ENCODE measurements around the gene ETV6.

Gene ETV6

GRCh38 chr12:11694528-11694927 lies 45.1 kb downstream of the ETV6 start:
- DNase-seq (ENCODE audit: low spot score) = no peak

DNA sequence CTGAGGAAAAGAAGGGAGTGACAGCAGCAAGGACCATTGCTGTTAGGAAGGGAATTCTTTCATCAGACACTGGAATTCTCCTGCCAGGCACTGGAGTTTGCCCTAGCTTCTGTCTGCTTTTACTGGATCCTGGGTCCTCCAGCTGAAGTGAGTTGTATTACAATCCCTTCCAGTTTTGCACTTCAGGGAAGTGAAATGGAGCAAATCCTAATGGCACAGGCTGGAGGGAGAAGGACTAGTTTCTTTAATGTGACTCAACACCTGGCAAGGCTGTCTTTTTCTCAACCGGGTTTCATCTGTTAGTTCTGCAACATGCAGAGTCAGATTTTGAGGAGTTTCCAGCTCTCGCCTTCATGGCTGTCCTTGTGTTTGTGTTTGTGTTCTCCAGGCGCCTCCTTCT lies 45.8 kb downstream of the ETV6 start:
- DNase-seq (ENCODE audit: low spot score) = peak; percentile 75

DNA sequence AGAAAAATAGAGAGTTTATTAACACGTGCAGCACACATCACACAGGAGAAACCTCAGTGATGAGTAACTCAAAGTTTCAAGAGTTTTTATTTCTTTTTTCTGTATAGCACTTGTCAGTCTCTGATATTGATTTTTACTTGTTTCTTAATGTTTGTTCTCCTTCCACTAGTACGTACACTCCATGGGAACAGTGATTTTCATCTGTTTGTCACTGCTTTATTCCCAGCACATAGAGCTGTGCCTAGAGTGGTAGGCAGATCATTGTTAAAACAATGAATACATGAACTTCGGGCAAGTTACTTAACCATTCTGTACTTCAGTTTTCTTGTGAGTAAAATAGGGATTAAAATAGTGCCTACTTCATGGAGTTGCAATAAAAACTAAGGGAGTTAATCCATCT lies 46.6 kb downstream of the ETV6 start:
- DNase-seq (ENCODE audit: low spot score) = no peak

- DNase-seq (ENCODE audit: low spot score) = no peak
These were observed 47.7 kb downstream of the ETV6 start for GRCh38 chr12:11697131-11697530.

DNA sequence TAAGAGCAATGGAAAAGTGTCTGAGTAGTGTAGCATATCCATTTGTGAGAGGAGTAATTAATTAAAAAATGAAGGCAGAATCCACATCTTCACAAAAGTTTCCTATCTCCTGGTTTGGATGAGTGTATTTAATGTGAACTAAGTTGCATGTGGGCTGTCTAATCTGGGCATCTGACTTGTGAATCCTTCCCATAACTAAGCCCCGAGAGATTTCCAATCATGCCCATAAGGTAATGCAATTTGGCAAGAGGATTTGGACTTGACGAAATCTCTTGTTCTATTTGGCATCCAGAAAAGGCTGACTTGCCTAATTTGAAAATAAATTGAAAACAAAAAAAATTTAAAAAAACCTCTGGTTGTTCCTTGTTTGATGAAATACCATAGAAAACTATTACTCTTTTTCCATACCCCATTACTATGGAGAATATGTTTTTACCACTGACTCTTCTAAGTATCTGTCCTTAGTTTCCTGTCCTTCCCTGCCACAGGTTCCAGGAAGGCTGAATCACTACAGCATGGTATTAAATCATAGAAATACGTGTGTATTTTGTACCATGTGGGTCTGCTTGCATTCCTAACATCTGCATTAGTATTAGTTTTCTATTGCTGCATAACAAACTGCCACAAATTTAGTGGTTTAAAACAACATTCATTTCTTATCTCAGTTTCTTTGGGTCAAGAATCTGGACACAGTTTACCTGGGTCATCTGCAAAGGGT lies 48.4 kb downstream of the ETV6 start:
- DNase-seq (ENCODE audit: low spot score) = peak; percentile 68

GRCh38 chr12:11698729-11699128 lies 49.3 kb downstream of the ETV6 start:
- DNase-seq (ENCODE audit: low spot score) = no peak

DNA sequence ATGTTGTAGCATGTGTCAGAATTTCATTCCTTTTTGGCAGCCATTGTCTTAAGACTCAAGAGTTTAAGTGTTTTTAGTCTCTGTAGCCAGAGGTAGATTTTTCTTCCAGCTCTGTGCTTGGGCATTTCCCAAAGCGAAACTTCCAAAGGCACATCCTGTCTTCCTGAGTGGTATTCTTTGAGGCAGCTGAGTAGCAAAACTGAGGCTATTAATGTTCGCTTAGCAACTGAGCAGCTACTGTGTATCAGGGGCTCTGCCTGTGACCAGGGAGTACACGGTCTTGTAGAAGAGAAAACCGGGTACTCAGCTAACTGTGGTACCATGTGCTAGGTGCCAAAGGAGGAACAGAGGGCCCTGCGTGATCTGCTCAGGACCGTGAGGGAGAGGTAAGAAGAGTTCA lies 52.0 kb downstream of the ETV6 start:
- no peak for DNase-seq (ENCODE audit: low spot score)

DNA sequence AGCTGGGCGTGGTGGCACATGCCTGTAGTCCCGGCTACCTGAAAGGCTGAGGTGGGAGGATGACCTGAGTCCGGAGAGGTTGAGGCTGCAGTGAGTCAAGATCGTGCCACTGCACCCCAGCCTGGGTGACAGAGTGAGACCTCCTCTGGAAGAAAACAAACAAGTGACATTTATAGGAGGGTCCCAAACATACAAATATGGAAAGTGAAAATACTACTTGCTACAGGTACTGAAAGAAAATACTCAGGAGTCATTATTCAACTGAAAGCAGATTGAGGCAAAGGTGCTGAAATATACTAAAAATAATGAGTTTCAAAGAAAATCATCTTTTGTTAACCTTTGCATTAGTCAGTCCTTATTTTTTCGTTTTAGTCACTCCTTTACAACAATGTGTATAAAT lies 53.5 kb downstream of the ETV6 start:
- no peak for DNase-seq (ENCODE audit: low spot score)

DNA sequence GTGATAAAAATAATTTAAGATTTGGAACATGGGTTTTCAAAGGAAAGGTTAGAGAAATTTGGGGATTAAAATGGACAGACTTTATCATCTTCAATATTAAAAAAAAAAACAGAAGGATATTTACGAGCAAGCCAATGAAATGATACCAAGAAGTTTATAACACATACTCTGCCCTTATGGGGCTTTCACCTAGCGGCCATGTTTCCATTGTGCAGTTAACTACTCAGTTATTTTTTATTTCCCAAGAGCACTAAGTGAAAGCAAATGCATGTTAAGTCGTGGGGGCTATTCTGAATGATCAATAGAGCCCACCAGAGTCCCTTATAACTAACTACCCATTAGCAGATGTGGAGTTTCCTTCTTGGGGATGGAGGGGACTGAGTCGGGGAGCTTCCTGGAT lies 53.9 kb downstream of the ETV6 start:
- DNase-seq (ENCODE audit: low spot score) = no peak

DNA sequence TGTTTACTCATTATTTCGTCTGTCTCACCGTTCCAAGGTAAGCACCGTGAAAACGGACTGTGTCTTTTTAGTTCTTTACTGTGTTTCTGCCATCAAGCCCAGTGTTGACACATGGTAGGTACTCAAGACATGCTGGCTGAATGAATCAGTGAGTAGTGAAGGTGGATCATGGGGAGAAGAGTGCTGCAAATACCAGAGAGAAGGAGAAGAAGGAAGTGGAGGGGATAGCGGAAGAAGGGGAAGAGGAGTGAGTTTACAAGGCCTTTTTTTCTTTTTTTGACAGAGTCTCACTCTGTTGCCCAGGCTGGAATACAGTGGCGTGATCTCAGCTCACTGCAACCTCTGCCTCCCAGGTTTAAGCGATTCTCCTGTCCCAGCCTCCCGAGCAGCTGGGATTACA lies 54.6 kb downstream of the ETV6 start:
- DNase-seq (ENCODE audit: low spot score) = no peak

- peak; percentile 74 for DNase-seq (ENCODE audit: low spot score)
These were observed 55.5 kb downstream of the ETV6 start for GRCh38 chr12:11705010-11705409.

- DNase-seq (ENCODE audit: low spot score) = no peak
These were observed 57.3 kb downstream of the ETV6 start for GRCh38 chr12:11706509-11707379.

GRCh38 chr12:11707535-11707934 lies 58.1 kb downstream of the ETV6 start:
- no peak for DNase-seq (ENCODE audit: low spot score)

GRCh38 chr12:11709513-11709912 lies 60.0 kb downstream of the ETV6 start:
- DNase-seq (ENCODE audit: low spot score) = no peak

DNA sequence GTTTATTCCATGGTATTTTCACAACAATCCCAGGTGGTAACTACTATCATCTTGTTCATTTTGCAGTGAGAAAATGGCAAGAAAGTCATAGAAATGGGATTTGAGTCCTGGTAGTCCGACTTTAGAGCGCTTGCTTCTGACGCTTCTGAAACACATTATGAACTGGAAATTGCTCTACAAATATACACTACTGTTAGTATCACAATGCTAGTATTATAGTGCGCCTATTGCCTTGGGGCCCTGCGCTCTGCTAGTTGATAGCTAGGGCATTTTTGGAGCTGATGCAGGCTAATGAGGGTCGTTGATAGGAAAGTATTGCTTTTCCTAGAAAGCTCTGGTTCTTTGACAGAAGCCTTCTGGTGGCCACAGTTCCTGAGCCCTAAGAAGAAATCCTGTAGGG lies 61.0 kb downstream of the ETV6 start:
- DNase-seq (ENCODE audit: low spot score) = no peak

DNA sequence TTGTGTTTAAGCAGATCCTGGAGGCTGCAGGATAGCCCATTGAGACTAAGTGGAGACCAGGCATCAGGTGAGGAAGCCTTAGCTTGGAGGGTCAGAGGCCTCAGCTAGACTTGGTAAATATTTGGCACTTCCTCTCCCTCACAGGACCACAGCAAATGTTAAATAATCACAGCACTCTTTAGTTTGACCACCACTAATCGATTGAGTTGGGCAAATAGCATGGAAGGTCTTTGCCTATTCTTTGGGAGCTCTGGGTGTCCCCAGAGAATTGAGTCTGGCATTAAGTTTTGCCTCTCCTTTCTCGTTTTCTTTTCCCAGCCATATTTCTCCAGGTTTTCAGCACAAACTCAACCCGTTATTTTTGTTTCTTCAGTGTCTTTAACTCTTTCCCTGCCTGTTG lies 61.4 kb downstream of the ETV6 start:
- no peak for DNase-seq (ENCODE audit: low spot score)

- peak; percentile 61 for DNase-seq (ENCODE audit: low spot score)
These were observed 62.3 kb downstream of the ETV6 start for GRCh38 chr12:11711651-11712327.

GRCh38 chr12:11712491-11712890 lies 63.0 kb downstream of the ETV6 start:
- no peak for DNase-seq (ENCODE audit: low spot score)

DNA sequence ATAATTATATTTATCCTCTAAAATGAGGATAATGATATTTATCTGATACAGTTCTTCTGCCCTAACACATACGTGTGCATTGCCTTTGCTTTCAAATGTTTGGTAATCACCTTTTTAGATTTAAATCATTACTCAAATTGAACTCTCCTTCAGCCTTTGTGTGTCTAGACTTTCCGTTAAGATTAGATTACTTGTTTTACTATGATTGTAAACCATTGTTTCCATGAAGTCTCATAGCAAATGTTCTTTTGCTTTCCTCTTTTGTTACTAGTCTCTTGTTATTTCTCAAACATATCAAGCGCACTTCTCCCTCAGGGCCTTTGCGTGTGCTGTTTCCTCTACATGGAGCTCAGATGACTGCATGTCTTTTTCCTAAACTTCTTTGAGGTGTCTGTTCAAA lies 63.7 kb downstream of the ETV6 start:
- DNase-seq (ENCODE audit: low spot score) = no peak

DNA sequence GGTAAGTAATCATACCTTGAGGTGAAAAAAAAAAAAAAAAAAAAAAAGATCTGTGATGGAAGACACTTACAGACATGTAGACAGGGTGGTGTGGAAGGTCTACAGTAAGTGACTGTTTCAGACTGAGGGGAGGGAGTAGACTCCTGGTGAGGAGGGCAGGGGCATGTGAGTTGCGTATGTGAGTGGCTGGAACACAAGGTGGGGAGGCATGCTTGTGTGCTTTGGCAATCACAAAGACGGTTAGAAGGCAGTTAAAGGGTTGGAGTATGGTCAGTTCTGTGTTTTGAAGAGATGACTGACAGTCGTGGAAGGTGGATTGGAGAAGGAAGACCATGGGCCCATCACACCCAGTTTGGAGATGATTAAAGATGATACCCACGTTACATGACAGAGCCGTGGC lies 65.2 kb downstream of the ETV6 start:
- no peak for DNase-seq (ENCODE audit: low spot score)

- DNase-seq (ENCODE audit: low spot score) = no peak
These were observed 66.1 kb downstream of the ETV6 start for GRCh38 chr12:11715621-11716020.

GRCh38 chr12:11716794-11717518 lies 67.5 kb downstream of the ETV6 start:
- no peak for DNase-seq (ENCODE audit: low spot score)
